Midbrain (tissue), 1 donor: Measurements from ENCODE around the gene HK1.
"Not testable (repeated sequence)": the region's sequence is repeated elsewhere in the genome, so short reads cannot be mapped to it uniquely, and the experiment has no call there.

ENCODE experiments used
- DNase-seq: peaks from one replicate; lab custom pipeline; 2025; lab: John Stamatoyannopoulos, UW

Gene HK1

GRCh38 chr10:69327463-69328379, 49.4 kb downstream of the HK1 start:
- peak; percentile 75 for DNase-seq

GRCh38 chr10:69328380-69328735, 50.1 kb downstream of the HK1 start:
- no peak for DNase-seq

GRCh38 chr10:69328888-69329287, 50.6 kb downstream of the HK1 start:
- DNase-seq: not testable (repeated sequence)

GRCh38 chr10:69329721-69330178, 51.5 kb downstream of the HK1 start:
- no peak for DNase-seq

- no peak for DNase-seq
Observed at GRCh38 chr10:69331161-69331560, 52.9 kb downstream of the HK1 start.

- DNase-seq: no peak
Observed at GRCh38 chr10:69332278-69333010, 54.1 kb downstream of the HK1 start.

GRCh38 chr10:69333205-69333604, 54.9 kb downstream of the HK1 start:
- DNase-seq: no peak

- not testable (repeated sequence) for DNase-seq
Observed at GRCh38 chr10:69333865-69334301, 55.6 kb downstream of the HK1 start.

- no peak for DNase-seq
Observed at GRCh38 chr10:69334302-69335062, 56.2 kb downstream of the HK1 start.

GRCh38 chr10:69335063-69335587, 56.8 kb downstream of the HK1 start:
- peak; percentile 32 for DNase-seq

GRCh38 chr10:69335613-69336012, 57.3 kb downstream of the HK1 start:
- DNase-seq: no peak

GRCh38 chr10:69336952-69337295, 58.6 kb downstream of the HK1 start:
- no peak for DNase-seq

- no peak for DNase-seq
Observed at GRCh38 chr10:69337296-69338132, 59.2 kb downstream of the HK1 start.

- DNase-seq: no peak
Observed at GRCh38 chr10:69338133-69338456, 59.8 kb downstream of the HK1 start.

- no peak for DNase-seq
Observed at GRCh38 chr10:69338547-69339450, 60.5 kb downstream of the HK1 start.

GRCh38 chr10:69340695-69341094, 62.4 kb downstream of the HK1 start:
- DNase-seq: no peak

GRCh38 chr10:69343905-69344304, 65.6 kb downstream of the HK1 start:
- DNase-seq: no peak

- DNase-seq: no peak
Observed at GRCh38 chr10:69344591-69345252, 66.4 kb downstream of the HK1 start.

- no peak for DNase-seq
Observed at GRCh38 chr10:69345402-69345801, 67.1 kb downstream of the HK1 start.
